ENCODE measurements around the gene NOTUM.
"Not testable (repeated sequence)": the region's sequence is repeated elsewhere in the genome, so short reads cannot be mapped to it uniquely, and the experiment has no call there.

Gene NOTUM

DNA sequence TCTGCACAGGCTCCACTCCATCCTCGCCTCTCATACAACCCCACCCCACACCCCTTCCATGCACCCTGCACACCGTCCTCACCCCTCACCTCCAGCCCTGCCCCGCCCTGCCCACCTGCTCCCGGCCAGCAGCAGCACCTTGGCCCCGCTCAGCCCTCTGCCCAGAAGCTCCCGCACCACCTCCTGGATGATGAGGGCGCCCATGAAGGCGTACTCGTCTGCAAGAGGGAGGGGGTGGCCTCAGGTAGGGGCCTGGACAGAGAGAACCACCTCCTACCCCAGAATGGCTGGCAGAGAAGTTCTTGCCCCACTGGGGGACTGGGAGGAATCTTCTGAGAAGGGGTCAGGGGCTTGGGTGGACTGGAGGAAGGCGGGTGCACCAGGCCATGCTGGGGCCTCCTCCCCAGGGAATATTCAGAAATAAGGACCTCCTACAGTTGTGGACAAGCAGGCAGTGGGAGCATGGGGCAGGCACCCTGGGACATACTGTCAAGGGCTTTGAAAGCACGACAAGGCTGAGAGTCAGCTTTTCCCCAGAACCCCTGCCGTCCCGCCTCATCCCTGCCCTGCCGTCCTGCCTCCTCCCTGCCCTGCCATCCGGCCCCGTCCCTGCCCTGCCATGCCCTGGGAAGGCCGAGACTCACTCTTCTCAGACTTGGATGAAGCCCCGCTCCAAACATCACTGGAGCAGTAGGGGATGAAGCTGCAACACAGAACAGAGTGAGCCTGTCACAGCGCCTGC is 3.1 kb downstream of the NOTUM start:
- no peak for DNase-seq (ENCODE audit: low spot score)

DNA sequence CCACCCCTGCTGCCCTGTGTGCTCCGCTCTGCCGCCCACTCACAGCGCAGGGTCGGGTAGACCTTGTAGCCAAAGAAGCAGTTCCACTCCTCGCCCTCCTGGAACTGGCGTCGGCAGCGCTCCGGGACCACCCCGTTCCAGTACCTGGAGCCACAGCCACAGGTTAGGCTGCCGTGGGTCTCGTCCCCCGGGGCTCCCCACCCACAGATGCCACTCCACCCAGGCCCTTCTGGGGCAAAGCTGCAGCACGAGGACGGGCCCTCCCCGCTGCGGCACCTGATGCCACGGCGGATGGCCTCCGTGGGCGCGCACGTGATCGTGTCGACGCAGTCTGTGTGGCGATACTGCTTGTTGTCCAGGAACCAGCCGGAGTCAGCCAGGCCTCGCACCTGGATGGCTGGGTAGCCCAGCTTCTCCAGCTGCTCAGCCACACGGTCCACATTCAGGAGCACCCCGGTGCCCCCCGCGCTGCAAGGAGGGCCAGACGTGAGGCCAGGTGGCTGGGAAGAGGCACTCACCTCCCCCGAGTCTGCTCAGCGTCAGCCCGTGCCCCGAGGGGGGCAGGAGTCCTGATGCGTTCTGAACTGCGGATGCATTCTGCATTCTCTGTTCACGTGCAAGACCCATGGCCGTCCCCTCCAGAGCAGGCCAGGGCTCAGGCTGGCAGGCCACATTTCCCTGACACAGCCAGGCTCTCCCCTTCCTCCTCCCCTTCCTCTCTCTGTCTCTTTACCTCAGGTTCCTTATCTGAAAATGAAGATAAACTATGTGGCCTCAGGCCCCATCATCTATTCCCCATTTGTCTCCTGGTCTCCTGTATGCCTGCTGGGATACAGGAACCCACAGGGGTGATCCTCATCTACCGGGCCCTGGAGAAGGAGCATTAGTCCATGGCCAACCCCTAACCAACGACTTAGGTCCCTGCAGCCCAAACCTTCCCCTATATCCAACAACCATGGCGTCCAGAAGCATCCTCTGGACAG is 4.1 kb downstream of the NOTUM start:
- no peak for DNase-seq (ENCODE audit: low spot score)

DNA sequence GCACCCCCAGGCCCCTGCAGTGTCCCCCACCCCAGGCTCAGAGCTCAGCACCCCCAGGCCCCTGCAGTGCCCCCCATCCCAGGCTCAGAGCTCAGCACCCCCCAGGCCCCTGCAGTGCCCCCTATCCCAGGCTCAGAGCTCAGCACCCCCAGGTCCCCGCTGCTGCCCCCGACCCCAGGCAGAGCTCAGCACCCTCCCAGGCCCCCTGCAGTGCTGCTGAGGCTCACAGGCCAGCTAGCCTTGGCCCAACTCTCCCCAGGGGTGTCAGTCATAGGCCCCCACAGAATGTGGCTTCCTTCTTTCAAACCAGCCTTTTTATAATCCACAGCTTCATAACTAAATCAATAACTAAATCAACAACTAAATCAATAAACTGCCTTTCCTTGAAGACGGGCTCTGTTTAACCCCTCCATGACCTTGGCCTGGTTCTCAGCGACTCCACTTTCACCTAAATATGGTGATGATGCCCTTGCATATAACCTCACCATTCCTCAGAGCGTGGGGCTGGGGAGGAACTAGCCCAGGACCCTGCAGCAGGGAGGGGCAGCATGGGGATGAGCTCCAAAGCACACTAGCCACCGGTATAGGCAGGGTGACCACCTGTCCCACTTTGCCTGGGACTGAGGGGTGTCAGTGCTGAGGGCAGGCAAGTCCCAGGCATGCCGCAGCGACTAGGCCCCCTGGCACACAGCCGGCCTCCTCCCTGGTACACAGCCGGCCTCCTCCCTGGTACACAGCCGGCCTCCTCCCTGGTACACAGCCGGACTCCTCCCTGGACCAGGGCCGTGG is 5.0 kb downstream of the NOTUM start:
- no peak for DNase-seq (ENCODE audit: low spot score)

DNA sequence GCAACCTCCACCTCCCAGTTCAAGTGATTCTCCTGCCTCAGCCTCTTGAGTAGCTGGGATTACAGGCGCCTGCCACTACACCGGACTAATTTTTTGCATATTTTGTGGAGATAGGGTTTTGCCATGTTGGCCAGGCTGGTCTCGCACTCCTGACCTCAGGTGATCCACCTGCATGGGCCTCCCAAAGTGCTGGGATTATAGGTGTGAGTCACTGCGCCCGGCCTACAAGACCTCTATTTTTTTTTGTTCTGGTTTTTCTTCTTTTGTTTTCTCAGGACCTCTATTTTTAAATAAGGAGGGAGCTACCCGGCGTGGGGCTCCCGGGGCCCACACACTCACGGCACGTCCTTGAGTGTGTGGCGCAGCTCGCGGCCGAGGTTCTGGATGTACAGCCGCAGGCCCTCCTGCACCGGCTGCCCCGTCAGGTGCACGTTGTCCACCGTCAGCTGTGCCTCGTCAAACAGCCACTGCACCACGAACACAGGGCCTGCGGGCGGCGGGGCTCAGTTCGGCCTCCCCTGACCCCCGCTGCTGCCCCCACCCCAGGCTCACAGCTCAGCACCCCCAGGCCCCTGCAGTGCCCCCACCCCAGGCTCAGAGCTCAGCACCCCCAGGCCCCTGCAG is 5.8 kb downstream of the NOTUM start:
- DNase-seq (ENCODE audit: low spot score) = no peak

DNA sequence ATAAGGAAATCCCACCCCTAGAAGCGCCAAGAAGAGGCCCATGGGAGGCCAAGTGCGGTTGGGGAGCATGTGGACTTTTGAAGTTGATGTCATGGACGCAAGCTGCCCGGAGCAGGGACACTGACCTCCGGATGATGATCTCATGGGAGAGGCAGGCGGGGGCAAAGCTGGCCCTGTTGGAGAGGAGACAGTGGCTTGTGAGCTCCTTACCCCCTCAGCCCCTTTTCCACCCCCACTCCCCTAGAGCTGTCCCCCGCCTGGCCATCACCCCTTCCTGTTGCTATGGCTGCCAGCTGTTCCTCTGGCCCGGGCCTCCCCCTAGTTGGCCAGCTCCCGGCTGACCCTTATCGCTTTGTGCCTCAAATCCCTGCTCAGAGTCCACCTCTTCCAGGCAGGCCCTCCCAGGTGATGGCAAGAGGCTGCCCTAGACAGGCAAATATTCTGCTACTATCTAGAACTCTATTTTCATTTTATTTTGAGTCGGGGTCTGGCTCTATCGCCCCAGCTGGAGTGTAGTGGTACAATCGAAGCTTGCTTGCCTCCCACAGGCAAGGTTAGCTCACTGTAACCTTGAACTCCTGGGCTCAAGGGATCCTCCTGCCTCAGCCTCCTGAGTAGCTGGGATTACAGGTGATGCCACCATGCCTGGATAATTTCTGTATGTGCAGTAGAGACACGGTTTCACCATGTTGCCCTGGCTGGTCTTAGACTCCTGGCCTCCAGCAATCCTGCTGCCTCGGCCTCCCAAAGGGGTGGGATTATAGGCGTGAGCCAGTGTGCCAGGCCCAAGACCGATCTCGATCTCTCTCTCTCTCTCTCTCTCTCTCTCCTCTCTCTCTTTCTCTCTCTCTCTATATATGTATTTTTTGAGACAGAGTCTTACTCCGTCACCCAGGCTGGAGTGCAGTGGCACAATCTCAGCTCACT is 6.6 kb downstream of the NOTUM start:
- DNase-seq (ENCODE audit: low spot score) = no peak

DNA sequence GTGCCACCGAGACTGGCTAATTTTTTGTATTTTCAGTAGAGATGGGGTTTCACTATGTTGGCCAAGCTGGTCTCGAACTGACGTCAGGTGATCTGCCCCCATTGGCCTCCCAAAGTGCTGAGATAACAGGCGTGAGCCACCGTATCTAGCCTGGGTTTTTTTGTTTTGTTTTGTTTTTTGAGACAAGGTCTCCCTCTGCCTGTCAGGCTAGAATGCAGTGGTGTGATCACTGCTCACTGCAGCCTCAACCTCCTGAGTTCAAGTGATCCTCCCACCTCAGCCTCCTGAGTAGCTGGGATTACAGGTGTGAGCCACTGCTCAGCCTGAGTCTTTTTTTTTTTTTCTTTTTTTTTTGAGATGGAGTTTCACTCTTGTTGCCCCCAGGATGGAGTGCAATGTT is 7.5 kb downstream of the NOTUM start:
- DNase-seq (ENCODE audit: low spot score) = not testable (repeated sequence)

DNA sequence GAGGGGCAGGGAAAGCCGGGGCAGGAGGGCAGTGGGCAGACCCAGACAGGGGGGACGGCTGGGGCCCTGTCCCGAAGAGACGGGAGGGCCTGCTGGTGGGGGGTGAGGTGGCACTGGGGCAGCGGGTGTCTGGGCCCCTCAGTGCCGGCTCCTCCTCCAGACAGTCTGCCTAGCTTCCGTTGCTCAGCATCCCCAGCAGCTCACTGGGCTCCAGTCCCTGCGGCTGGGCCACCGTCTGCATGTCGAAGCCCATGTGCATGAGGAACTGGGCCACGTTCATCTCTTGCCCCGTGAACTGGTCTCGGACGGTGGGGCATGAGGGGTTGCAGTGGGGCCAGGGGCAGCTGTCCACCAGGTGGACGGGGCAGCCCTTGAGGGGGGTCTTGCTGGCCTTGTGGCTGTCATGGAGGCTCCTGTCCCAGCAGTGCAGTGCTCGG is 8.2 kb downstream of the NOTUM start:
- DNase-seq (ENCODE audit: low spot score) = no peak

DNA sequence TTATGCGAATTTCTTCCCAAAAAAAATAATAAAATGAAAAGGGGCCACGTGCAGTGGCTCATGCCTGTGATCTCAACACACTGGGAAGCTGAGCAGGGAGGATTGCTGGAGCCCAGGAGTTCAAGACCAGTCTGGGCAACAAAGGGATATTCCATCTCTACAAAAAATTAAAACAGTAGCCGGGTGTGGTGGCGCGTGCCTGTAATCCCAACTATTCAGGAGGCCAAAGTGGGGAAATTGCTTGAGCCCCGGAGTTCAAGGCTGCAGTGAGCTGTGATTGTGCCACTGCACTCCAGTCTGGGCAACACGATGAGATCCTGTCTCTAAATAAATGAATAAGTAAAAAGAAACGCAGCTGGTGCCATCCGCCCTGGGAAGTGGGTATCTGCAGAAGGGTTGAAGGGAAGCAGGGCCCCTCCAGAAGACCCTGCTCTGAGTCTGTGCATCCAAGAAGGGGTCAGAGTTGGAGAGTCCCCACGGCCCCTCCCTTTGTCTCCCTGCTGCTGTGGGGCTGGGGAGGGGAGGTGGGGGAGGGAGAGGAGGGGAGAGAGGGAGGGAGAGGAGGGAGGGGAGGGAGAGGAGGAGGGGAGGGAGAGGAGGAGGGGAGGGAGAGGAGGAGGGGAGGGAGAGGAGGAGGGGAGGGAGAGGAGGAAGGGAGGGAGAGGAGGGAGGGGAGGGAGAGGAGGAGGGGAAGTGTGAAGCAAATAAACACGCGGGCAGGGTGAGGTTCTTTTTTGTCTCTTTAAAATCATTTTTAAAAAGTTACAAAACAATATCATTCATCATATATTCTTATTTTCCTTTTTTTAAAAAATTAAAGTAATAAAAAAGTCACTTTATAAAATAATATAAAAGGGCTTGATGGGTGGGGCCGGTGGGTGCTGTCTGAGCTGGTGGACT is 9.0 kb downstream of the NOTUM start:
- no peak for DNase-seq (ENCODE audit: low spot score)

DNA sequence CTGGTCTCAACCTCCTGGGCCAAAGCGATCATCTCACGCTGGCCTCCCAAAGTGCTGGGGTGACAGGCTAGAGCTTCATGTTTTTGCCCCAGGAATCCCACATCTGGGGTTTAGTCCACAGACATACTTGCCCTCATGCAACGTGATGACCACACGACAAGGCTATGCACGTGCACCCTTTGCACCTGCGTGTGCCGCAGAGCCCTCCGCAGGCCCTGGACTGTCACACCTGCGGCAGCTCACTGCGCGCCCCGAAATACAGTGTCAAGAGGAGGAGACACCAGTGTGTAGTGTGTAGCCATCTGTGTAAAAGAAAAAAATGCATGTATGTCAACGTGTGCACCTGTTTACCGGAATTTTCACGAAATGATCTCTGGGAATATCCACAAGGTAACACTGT is 10.5 kb downstream of the NOTUM start:
- no peak for DNase-seq (ENCODE audit: low spot score)

DNA sequence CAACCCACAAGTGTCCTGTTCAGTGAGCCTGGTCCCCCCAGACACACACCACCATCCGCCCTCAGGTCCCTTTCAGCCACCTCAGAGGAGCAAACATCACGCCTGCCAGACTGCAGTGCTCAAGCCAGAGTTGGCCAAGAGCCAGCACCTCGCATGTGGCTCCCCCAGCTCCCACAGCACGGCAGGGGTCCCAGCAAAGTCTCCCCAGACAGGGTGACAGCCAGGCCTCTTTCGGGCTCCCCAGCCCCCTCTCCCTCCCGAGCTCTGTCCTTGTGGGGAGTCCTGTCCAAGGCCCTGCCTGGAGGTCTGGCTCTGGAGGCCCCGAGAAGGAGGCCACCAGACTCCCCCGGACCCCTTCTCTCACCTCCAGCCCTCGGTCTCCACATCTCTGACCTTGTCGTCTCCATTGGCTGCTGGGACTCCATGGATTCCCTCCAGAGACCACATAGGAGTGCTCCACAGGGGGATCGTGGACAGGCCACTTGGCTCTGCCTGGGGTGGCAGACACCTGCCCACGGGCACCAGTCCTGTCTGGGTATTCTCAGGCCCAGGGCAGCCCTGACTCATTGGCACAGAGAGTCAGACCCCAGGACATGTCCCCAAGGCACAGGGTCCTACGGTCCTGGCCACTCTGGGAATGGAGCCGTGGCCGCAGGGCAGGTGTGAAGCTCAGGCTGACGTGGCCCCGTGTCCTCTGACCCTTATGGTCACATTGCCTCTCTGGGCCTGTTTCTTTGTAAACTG is 12.2 kb downstream of the NOTUM start:
- DNase-seq (ENCODE audit: low spot score) = no peak

DNA sequence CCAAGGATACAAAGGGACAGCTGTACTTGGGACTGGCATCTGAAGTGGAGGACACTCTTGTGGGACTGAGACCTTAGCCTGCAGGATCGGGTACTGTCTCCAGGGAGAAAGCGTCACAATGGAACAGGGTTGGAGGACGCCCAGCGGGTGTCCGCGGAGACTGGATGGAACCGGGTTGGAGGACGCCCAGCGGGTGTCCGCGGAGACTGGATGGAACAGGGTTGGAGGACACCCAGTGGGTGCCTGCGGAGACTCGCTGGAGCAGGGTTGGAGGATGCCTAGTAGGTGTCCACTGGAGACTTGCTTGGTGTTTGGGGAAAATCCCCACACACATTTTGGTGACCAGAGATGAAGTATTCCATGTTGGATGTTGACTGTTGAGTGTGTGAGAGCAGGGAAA is 13.8 kb downstream of the NOTUM start, which contains the start of gene MYADML2:
Gene MYADML2 (minus strand): TSS at position 45 of the 400 bp plus-strand sequence. CDS start 5,492 bp downstream, outside the sequence.
- no peak for DNase-seq (ENCODE audit: low spot score)

DNA sequence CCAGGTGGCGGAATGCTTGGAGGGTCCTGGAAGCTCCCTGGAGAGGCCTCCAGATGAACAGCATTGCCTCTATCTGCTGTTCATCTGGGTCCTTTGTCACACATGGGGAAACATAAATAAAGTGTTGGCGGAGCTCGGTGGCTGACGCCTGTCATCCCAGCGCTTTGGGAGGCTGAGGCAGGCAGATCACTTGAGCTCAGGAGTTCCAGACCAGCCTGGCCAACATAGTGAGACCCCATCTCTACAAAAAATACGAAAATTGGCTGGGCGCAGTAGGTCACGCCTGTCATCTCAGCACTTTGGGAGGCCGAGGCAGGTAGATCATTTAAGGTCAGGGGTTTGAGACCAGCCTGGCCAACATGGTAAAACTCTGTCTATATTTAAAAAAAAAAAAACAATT is 16.1 kb downstream of the NOTUM start:
- DNase-seq (ENCODE audit: low spot score) = no peak

DNA sequence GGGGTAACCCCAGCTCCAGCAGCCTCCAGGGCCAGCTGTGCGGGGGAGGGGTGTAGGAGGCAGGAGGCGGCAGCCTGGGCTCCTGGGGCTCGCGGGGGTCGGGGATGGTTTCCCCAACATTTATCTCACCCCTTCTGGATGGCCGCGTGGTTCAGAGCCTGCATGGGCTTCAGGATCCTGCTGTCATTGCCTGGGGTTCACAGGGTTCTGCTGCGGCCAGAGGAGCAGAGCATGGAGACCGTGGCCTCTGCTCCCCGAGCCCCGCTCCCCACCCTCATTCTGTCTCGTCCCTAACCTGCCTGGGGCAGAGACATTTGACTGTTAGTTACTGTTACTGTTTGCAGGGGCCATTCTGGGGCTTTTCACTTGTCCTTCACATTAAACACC is 18.8 kb downstream of the NOTUM start:
- no peak for DNase-seq (ENCODE audit: low spot score)

DNA sequence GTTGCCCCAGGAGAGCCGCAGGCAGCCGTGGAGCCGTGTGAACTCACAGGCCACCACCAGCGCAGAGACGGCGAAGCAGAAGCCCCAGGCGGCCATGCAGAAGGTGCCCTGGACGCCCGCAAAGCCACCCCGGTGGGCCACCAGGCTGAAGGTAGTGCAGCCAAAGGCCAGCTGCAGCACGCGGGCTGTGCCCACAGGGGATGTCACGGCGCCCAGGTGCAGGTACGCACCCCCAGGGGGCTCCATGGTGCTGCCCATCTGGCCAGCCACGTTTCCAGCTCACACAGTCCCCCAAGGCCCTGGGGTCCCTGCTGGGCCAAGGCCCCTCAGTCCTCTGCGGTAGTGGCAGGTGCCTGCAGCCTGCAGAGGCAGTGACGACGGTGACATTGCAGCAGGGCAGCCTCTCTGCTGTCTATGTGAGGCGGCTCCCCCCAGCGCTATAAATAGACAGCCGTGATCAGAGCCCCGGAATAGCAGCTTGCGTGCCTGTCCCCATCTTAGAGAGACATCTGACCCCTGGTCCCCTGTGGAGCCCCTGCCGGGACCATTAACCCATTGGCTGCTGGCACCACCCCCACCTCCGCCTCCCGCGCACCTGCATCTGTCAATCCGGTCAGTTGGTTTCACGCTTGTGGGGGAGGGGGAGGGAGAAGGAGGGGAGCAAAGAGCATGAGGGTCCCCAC is 19.4 kb downstream of the NOTUM start:
- DNase-seq (ENCODE audit: low spot score) = no peak

DNA sequence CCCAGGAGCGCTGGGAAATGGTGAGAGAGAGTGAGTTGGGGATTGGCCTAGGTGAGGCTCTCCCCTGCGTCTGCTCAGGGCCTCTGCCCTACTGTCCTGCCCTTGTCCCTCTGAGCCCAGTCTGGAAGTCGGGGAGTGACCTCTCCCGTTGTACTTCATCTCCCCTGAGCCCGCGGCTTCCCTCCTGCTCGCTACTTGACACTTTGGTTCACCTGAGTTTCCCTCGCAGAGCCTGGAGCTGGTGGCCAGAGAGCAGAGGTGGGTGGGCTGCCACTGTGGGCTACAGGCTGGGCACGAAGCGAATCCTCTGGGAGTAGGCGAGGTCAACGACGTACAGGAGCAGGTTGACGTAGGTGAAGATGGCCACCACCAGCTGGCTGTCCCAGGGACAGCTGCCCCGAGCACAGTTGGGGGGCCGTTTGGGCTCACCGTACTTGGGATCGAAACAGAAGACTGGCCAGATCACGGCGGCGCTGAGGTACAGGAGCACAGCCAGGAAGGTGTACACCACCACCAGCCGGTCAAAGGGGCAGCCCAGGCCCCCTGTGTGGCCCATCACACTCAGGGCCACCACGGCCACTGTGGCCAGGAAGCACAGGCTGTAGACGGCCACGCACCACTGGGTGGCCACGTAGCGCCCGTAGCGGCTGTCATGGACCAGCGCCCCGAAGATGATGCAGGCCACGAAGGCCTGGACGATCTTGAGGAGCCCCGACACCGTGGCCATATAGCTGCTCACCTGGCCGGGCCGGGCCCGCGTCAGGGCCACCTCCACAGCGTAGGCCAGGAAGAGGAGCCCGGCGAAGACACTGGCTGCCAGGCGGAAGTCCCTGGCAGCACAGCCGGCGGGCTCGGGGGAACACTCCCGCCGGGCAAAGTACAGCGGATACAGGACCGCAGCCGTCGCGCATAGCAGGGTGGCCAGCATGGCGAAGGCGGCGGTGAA is 20.2 kb downstream of the NOTUM start:
- no peak for DNase-seq (ENCODE audit: low spot score)

DNA sequence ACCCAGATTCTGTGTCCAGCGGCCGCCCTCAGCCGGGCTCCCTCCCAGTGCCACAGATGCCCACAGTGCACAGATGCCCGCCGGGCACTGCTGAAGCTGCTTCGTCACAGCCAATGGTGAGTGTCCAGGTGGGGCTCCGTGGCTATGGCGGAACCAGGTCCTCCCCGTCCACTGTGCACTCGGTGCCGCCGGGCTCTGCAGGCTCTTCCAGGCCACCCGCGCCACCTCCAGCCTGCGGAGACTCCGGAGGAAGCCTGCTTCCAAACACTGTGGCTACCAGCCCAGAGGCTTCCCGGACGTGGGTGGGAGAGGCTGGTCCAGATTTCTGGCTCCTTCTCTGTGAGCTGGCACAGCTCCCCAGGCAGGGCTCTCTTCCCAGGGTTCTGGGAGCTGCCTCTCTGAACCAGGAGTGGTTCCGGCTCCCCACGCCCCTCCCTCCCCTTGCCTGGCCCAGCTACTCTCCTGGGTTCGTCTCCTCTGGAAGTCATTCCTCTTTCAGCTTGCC is 21.1 kb downstream of the NOTUM start:
- DNase-seq (ENCODE audit: low spot score) = no peak

DNA sequence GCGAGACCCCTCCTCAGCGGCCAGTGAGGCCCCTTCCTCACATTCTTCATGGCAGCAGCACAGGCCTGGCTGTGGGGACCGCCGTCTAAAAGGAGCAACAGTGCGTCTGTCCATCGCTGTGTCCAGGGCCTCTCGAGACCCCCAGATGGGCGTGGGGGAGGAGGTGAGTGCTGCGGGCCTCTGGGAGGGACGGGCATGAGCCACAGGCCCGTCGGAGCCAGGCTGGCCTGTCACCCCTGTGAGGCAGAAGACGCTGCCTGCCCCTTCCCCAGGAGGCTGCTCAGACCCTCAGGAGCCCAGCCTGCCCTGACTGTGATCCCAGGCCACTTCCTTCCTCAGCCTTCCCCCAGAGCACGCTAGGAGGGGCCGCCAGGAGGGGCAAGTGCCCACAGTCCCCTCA is 21.8 kb downstream of the NOTUM start:
- DNase-seq (ENCODE audit: low spot score) = no peak

Data from LoVo (cell line).